K562 (cell line): ENCODE results near the gene EPHX1. TPM values are rescaled to one million over a fixed set of nuclear protein-coding genes. Genes with fewer than 3 reads are reported as not detected.
A peak's percentile ranks its signal among the peaks of the same experiment; 100 is the strongest.

Experiments
- ADNP ChIP-seq: fragments of 200-800 bp; sonication (Bioruptor generic); IDR thresholded peaks from 2 replicates; pipeline ENCODE4 v1.6.1; 2016; ENCODE audit warnings: missing genetic modification characterization, missing compliant biosample characterization
- ATF1 ChIP-seq, 2 experiments: fragments of 450-650 bp in 1 of 2; IDR thresholded peaks; 2 replicates each; pipeline ENCODE4 v1.6.1; 2016; ENCODE audit warnings: missing compliant biosample characterization in 1 of 2, missing genetic modification characterization in 1 of 2
- BCL6 ChIP-seq: fragments of 250-450 bp; sonication (Bioruptor Pico); IDR thresholded peaks from 2 replicates; pipeline ENCODE4 v1.4.0; 2020
- ELK1 ChIP-seq: sonication (generic); formaldehyde crosslinking; IDR thresholded peaks from 2 replicates; pipeline ENCODE4 v1.8.1; 2022; ENCODE audit warnings: missing genetic modification reagents
- GTF2F1 ChIP-seq: IDR thresholded peaks from 2 replicates; pipeline ENCODE4 v1.6.1; 2011; ENCODE audit warnings: low read depth, low read length, improper control_type of control experiment
- HDAC1 ChIP-seq, 2 experiments: fragments of 450-650 bp; IDR thresholded peaks; 2 replicates each; pipeline ENCODE4 v1.6.1; 2016 to 2017; ENCODE audit warnings: inconsistent platforms in 1 of 2, mild to moderate bottlenecking in 1 of 2, moderate library complexity in 1 of 2
- HINFP ChIP-seq: fragments of 450-650 bp; conservative IDR thresholded peaks from 2 replicates; pipeline ENCODE4 v1.6.1; 2016; ENCODE audit warnings: missing genetic modification characterization, low read depth, mild to moderate bottlenecking, control low read depth, missing compliant biosample characterization
- KLF10 ChIP-seq: fragments of 250-450 bp; sonication (Bioruptor Pico); IDR thresholded peaks from 2 replicates; pipeline ENCODE4 v1.6.1; 2021; ENCODE audit warnings: matching md5 sums
- L3MBTL2 ChIP-seq: fragments of 450-650 bp; IDR thresholded peaks from 2 replicates; pipeline ENCODE4 v1.6.1; 2016; ENCODE audit warnings: mild to moderate bottlenecking, moderate library complexity
- MBD2 ChIP-seq: sonication (generic); IDR thresholded peaks from 2 replicates; pipeline ENCODE4 v1.6.1; 2016; ENCODE audit warnings: low read depth, borderline replicate concordance
- MITF ChIP-seq: IDR thresholded peaks from 2 replicates; pipeline ENCODE4 v1.6.1; 2014; ENCODE audit warnings: antibody characterized with exemption
- MTF1 ChIP-seq: fragments of 250-450 bp; sonication (Bioruptor Pico); IDR thresholded peaks from 2 replicates; pipeline ENCODE4 v1.9.0; 2021; ENCODE audit warnings: moderate library complexity, mild to moderate bottlenecking, inconsistent platforms, borderline replicate concordance
- NCOR1 ChIP-seq: fragments of 450-650 bp; IDR thresholded peaks from 2 replicates; pipeline ENCODE4 v1.6.1; 2016; ENCODE audit warnings: mild to moderate bottlenecking, moderate library complexity
- NEUROD1 ChIP-seq: fragments of 150-350 bp; IDR thresholded peaks from 2 replicates; pipeline ENCODE4 v1.6.1; 2014; ENCODE audit warnings: borderline replicate concordance, low read length, low read depth; ENCODE audit not compliant: partially characterized antibody
- NFE2 ChIP-seq: IDR thresholded peaks from 2 replicates; pipeline ENCODE4 v1.6.1; 2014; ENCODE audit warnings: antibody characterized with exemption, low read depth
- PPARD ChIP-seq: fragments of 250-450 bp; sonication (Bioruptor Pico); IDR thresholded peaks from 2 replicates; pipeline ENCODE4 v1.8.0; 2022; ENCODE audit warnings: inconsistent platforms, mild to moderate bottlenecking, moderate library complexity
- SAP30 ChIP-seq: fragments of 200-600 bp; sonication (generic); IDR thresholded peaks from 2 replicates; pipeline ENCODE4 v1.6.1; 2012; ENCODE audit warnings: borderline replicate concordance, low read depth, mild to moderate bottlenecking, moderate library complexity, low read length, control low read depth, inconsistent platforms; ENCODE audit not compliant: insufficient read depth, poor library complexity, severe bottlenecking
- SMARCB1 ChIP-seq: IDR thresholded peaks from 2 replicates; pipeline ENCODE4 v1.6.1; 2011; ENCODE audit warnings: improper control_type of control experiment, low read depth; ENCODE audit not compliant: insufficient read length
- SPI1 ChIP-seq: IDR thresholded peaks from 2 replicates; pipeline ENCODE4 v1.6.1; 2011; ENCODE audit warnings: low read depth, low read length, control low read depth, borderline replicate concordance
- TAF7 ChIP-seq: fragments of 450-650 bp; IDR thresholded peaks from 2 replicates; pipeline ENCODE4 v1.6.1; 2016; ENCODE audit warnings: missing genetic modification characterization, missing compliant biosample characterization
- TFAM ChIP-seq: fragments of 250-450 bp; sonication (Bioruptor Pico); conservative IDR thresholded peaks from 2 replicates; pipeline ENCODE4 v1.5.0; 2021; ENCODE audit warnings: mild to moderate bottlenecking, moderate library complexity
- TGIF2 ChIP-seq: sonication (generic); formaldehyde crosslinking; IDR thresholded peaks from 2 replicates; pipeline ENCODE4 v1.8.1; 2022; ENCODE audit warnings: mild to moderate bottlenecking, missing genetic modification reagents, moderate library complexity
- TRIM28 ChIP-seq: fragments of 450-650 bp; IDR thresholded peaks from 2 replicates; pipeline ENCODE4 v1.6.1; 2017
- ZC3H8 ChIP-seq: fragments of 450-650 bp; IDR thresholded peaks from 2 replicates; pipeline ENCODE4 v1.6.1; 2017
- ZNF551 ChIP-seq: fragments of 250-450 bp; sonication (Bioruptor Pico); IDR thresholded peaks from 2 replicates; pipeline ENCODE4 v1.5.0; 2021; ENCODE audit warnings: mild to moderate bottlenecking, moderate library complexity
- ZNF583 ChIP-seq: fragments of 250-450 bp; sonication (Bioruptor Pico); IDR thresholded peaks from 2 replicates; pipeline ENCODE4 v1.4.0; 2020
- polyA plus RNA-seq, 8 experiments: library from polyadenylated mRNA; depleted of rRNA in 4 of 8; stranded (reverse) in 5 of 8; unstranded in 3 of 8; fragments of >200 nt; fragmentation: Nextera tagmentation in 2 of 8; fragmentation: Illumina TruSeq in 1 of 8; extraction: Ambion mirVana in 2 of 8; extraction: Trizol in 1 of 8; gene quantifications; 2 replicates each; pipeline versions ENCODE4 v1.2.1 to v1.2.3, GENCODE V29; 2011 to 2014; ENCODE audit warnings: inconsistent platforms in 1 of 8, missing spikeins in 1 of 8
- total RNA-seq, 7 experiments: library from RNA; depleted of rRNA in 6 of 7; stranded (reverse); fragments of >200 nt in 6 of 7; fragmentation: Illumina TruSeq in 2 of 7; extraction: Trizol in 2 of 7; gene quantifications; 2 replicates each; pipeline versions ENCODE4 v1.2.1 to v1.2.3, GENCODE V29; 2011 to 2021; ENCODE audit warnings: low replicate concordance in 1 of 7

Gene EPHX1
- total and polyA plus RNA-seq, 9 of the 15 experiments (the other 6 are each of a cell fraction or from before 2014, with no cell fraction given) = 0.21 to 27.0 (median 6.7) TPM

DNA sequence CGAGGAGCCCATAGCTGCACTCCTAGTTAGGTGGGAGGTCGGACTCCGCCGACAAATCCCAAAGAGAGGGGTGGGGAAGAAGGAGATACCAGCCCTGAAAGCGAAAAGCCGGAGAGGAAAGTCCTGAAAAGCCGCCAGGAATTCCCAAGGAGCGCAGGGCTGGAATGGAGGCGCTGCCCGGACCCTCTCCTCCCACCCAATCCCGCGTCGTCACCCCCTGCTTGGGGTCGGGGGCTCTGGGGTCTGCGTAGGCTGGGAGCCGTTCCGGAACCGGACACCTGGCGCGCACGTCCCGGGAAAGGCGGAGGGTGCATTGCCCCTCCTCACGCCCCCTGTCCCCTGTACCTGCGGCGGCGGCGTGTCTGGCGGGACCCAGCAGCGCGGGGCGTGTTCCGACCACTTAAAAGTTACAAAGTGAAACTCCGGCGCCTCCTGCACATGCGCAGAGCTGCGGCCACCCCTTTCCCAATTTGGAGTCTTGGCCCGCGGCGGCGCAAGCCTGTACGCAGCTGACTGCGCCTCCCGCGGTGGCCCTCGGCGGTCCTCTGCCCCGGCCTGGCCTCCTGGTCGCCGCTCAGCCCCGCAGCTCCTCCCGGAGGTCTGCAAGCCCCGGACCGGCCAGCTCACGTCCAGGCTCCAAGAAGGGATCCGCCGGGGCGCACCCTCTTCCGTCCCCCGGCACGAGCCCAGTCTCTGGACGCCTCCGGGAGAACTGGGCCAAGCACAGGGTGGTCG, 72.2 kb downstream of the EPHX1 start, which contains the start of gene TMEM63A (continued):
- TF ChIP-seq ADNP (tag) (no peak), MITF (no peak), KLF10 (CRISPR knock-in tag) (no peak), HDAC1 (IDR thresholded peaks at IDR 0.05) (peak in 1 of 2 experiments; percentile 63; a peak in 2 of 4 replicates), MBD2 (peak; percentile 8; the same call in 1 of the 2 replicates), TRIM28 (no peak), ZNF583 (CRISPR knock-in tag) (peak; percentile 24; the same call in 1 of the 2 replicates), BCL6 (CRISPR knock-in tag) (no peak), ELK1 (CRISPR knock-in tag) (no peak), TAF7 (tag) (no peak), NFE2 (no peak), TFAM (CRISPR knock-in tag) (no peak), ATF1 (CRISPR knock-in tag; IDR thresholded peaks at IDR 0.05) (no peak), ATF1 (tag; IDR thresholded peaks at IDR 0.05) (peak; percentile 54), GTF2F1 (peak; percentile 56; the same call in 1 of the 2 replicates), SMARCB1 (no peak), PPARD (CRISPR knock-in tag) (no peak), SPI1 (no peak), SAP30 (no peak), ZC3H8 (no peak), NCOR1 (no peak), ZNF551 (CRISPR knock-in tag) (no peak), TGIF2 (CRISPR knock-in tag) (no peak), MTF1 (CRISPR knock-in tag) (no peak), HINFP (tag) (no peak), L3MBTL2 (peak; percentile 57; the same call in 1 of the 2 replicates), NEUROD1 (no peak)
